ENCODE results near the gene PMM2.

DNA sequence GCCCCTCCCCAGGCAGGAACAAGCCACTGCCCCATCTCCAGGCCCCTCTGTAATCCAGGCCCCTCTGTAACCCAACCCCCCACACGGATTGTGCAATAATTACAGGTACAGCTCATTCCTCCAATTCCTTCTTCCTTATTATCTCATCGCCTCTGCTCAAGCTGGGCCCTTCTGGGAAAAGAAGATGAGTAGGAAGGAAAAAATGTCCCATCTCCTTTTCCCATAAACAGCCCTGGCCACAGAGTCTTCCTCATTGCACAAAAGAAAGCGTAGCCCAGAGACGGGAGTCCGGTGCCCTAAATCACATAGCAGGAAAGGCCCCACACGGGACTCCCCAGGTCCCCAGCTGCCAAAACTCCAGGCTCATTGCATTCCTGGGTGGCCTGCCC is 80.9 kb downstream of the PMM2 start:
- no peak for TF ChIP-seq EZH2phosphoT487 (IDR thresholded peaks at IDR 0.05; ENCODE audit: insufficient read depth, low read depth)
- no peak for TF ChIP-seq EZH2 (IDR thresholded peaks at IDR 0.05; ENCODE audit: insufficient read depth, poor library complexity, severe bottlenecking)
